H1 (cell line): ENCODE measurements around the gene GFRA4. TPM values are rescaled to one million over a fixed set of nuclear protein-coding genes. Genes with fewer than 3 reads are reported as not detected.

Experiments used
- CTCF ChIA-PET: fragments of 300-600 bp; sonication (Branson Sonifier 250); formaldehyde crosslinking; loops from one replicate; lab custom pipeline; 2021; ENCODE audit not compliant: partially characterized antibody; lab: Charles Lee
- POLR2A ChIA-PET: fragments of 300-600 bp; sonication (Branson Sonifier 250); formaldehyde crosslinking; loops from one replicate; lab custom pipeline; 2021; ENCODE audit warnings: inconsistent platforms; ENCODE audit not compliant: partially characterized antibody; lab: Charles Lee
- DNase-seq, 2 experiments: peaks; one replicate each; pipeline versions ENCODE4 v3.0.0 to v3.0.0-alpha.2; 2010 to 2022; ENCODE audit warnings: low spot score in 2 of 2, low read depth in 1 of 2, mixed read lengths in 1 of 2
- FAIRE-seq: peaks from 2 replicates; lab custom pipeline; 2011; peaks lifted over from hg19 to GRCh38; lab: Jason Lieb, UNC
- H2AFZ ChIP-seq: 2 replicates; pipeline ENCODE4 v1.8.1; 2012; ENCODE audit warnings: low read length, inconsistent platforms
- H2AK5ac ChIP-seq: 2 replicates; pipeline ENCODE4 v1.6.1; 2013; ENCODE audit warnings: low read depth, low read length
- H2BK120ac ChIP-seq: replicated peaks from 2 replicates; pipeline ENCODE3; 2013; ENCODE audit warnings: low read depth, low read length, inconsistent platforms
- H2BK12ac ChIP-seq: 2 replicates; pipeline ENCODE4 v1.6.1; 2013; ENCODE audit warnings: low read depth, low read length
- H2BK15ac ChIP-seq: 2 replicates; pipeline ENCODE4 v1.6.1; 2013; ENCODE audit warnings: low read length
- H2BK20ac ChIP-seq: 2 replicates; pipeline ENCODE4 v1.6.1; 2013; ENCODE audit warnings: low read length
- H2BK5ac ChIP-seq: 2 replicates; pipeline ENCODE4 v1.6.1; 2013; ENCODE audit warnings: low read depth, low read length
- H3K14ac ChIP-seq: 2 replicates; pipeline ENCODE4 v1.6.1; 2013; ENCODE audit warnings: inconsistent platforms; ENCODE audit not compliant: insufficient read length
- H3K18ac ChIP-seq: 2 replicates; pipeline ENCODE4 v1.6.1; 2013; ENCODE audit warnings: low read length; ENCODE audit errors: extremely low read depth
- H3K23ac ChIP-seq: 2 replicates; pipeline ENCODE4 v1.6.1; 2013; ENCODE audit warnings: inconsistent platforms; ENCODE audit not compliant: insufficient read length
- H3K23me2 ChIP-seq: 2 replicates; pipeline ENCODE4 v1.6.1; 2013; ENCODE audit warnings: low read depth, low read length
- H3K27ac ChIP-seq: 2 replicates; pipeline ENCODE4 v1.6.1; 2011; ENCODE audit warnings: low read depth, low read length, inconsistent platforms
- H3K27me3 ChIP-seq, 4 experiments: replicated peaks in 1 of 4; 1 replicate in 1 of 4; 2 replicates in 3 of 4; pipeline versions ENCODE4 v1.6.1 to v1.8.1; 2011 to 2013; ENCODE audit warnings: low read length in 3 of 4, mild to moderate bottlenecking in 3 of 4, inconsistent platforms in 2 of 4, mixed read lengths in 2 of 4, moderate library complexity in 1 of 4; ENCODE audit not compliant: control insufficient read depth in 3 of 4, insufficient read depth in 3 of 4; ENCODE audit errors: extremely low read depth in 1 of 4
- H3K36me3 ChIP-seq, 4 experiments: 2 replicates each; pipeline versions ENCODE4 v1.6.1 to v1.8.1; 2011 to 2013; ENCODE audit warnings: mild to moderate bottlenecking in 4 of 4, low read length in 3 of 4, moderate library complexity in 2 of 4, control low read depth in 1 of 4, inconsistent platforms in 1 of 4; ENCODE audit not compliant: insufficient read depth in 4 of 4, control insufficient read depth in 2 of 4
- H3K4ac ChIP-seq: replicated peaks from 2 replicates; pipeline ENCODE3; 2013; ENCODE audit warnings: low read length, low read depth, mixed read lengths, inconsistent platforms; ENCODE audit not compliant: insufficient read length
- H3K4me1 ChIP-seq, 4 experiments: replicated peaks in 1 of 4; 1 replicate in 1 of 4; 2 replicates in 3 of 4; pipeline versions ENCODE4 v1.6.1 to v1.8.1; 2011 to 2013; ENCODE audit warnings: low read length in 3 of 4, inconsistent platforms in 2 of 4, mixed read lengths in 1 of 4; ENCODE audit not compliant: insufficient read depth in 4 of 4, control insufficient read depth in 3 of 4
- H3K4me2 ChIP-seq, 2 experiments: 2 replicates each; pipeline versions ENCODE4 v1.6.1 to v1.8.1; 2011 to 2013; ENCODE audit warnings: low read depth in 2 of 2, low read length in 2 of 2, control low read depth in 1 of 2, inconsistent platforms in 1 of 2, mild to moderate bottlenecking in 1 of 2; ENCODE audit not compliant: insufficient read depth in 1 of 2
- H3K4me3 ChIP-seq, 4 experiments: fragments of 200-600, 300-600 bp in 1 of 4; sonication (generic), shearing (Covaris generic), sonication (Bioruptor Twin) in 1 of 4; 2 replicates each; pipeline versions ENCODE4 v1.5.1 to v1.8.1; 2011 to 2016; ENCODE audit warnings: low read length in 4 of 4, low read depth in 3 of 4, control low read depth in 2 of 4, inconsistent platforms in 2 of 4, mild to moderate bottlenecking in 2 of 4, mixed read lengths in 1 of 4, moderate library complexity in 1 of 4; ENCODE audit not compliant: insufficient read depth in 2 of 4; ENCODE audit errors: extremely low read depth in 1 of 4
- H3K56ac ChIP-seq: replicated peaks from 2 replicates; pipeline ENCODE3; 2013; ENCODE audit warnings: low read depth, mild to moderate bottlenecking, mixed read lengths, low read length, inconsistent platforms; ENCODE audit not compliant: insufficient read length
- H3K79me1 ChIP-seq: 2 replicates; pipeline ENCODE4 v1.6.1; 2013; ENCODE audit warnings: low read depth, low read length, control low read depth
- H3K79me2 ChIP-seq, 2 experiments: 2 replicates each; pipeline versions ENCODE4 v1.6.1 to v1.8.1; 2012 to 2013; ENCODE audit warnings: low read length in 2 of 2, mild to moderate bottlenecking in 2 of 2, inconsistent platforms in 1 of 2; ENCODE audit not compliant: insufficient read depth in 2 of 2, control insufficient read depth in 1 of 2
- H3K9ac ChIP-seq, 4 experiments: replicated peaks in 1 of 4; 1 replicate in 1 of 4; 2 replicates in 3 of 4; pipeline versions ENCODE4 v1.6.1 to v1.8.1; 2011 to 2013; ENCODE audit warnings: low read depth in 3 of 4, low read length in 3 of 4, control low read depth in 2 of 4, mild to moderate bottlenecking in 2 of 4, moderate library complexity in 2 of 4, inconsistent platforms in 1 of 4; ENCODE audit errors: extremely low read depth in 1 of 4
- H3K9me3 ChIP-seq, 2 experiments: 2 replicates each; pipeline versions ENCODE4 v1.6.1 to v1.8.1; 2012 to 2013; ENCODE audit warnings: mild to moderate bottlenecking in 2 of 2, moderate library complexity in 2 of 2, control low read depth in 1 of 2, inconsistent platforms in 1 of 2, low read depth in 1 of 2, low read length in 1 of 2, mixed read lengths in 1 of 2; ENCODE audit not compliant: insufficient read depth in 2 of 2
- H4K20me1 ChIP-seq, 2 experiments: replicated peaks in 1 of 2; 2 replicates each; pipeline versions ENCODE3 to v1.8.1; 2011 to 2013; ENCODE audit warnings: inconsistent platforms in 2 of 2, low read length in 2 of 2, mild to moderate bottlenecking in 1 of 2; ENCODE audit not compliant: insufficient read depth in 2 of 2, control insufficient read depth in 1 of 2
- H4K5ac ChIP-seq: 2 replicates; pipeline ENCODE4 v1.6.1; 2013; ENCODE audit warnings: low read length, low read depth, mixed read lengths, inconsistent platforms; ENCODE audit not compliant: insufficient read length
- H4K8ac ChIP-seq: 2 replicates; pipeline ENCODE4 v1.8.0; 2013; ENCODE audit warnings: mild to moderate bottlenecking, moderate library complexity, low read length, inconsistent platforms; ENCODE audit not compliant: insufficient read depth; ENCODE audit errors: extremely low read depth
- H4K91ac ChIP-seq: replicated peaks from 2 replicates; pipeline ENCODE3; 2013; ENCODE audit warnings: low read length, mixed read lengths, inconsistent platforms; ENCODE audit not compliant: insufficient read length
- BACH1 ChIP-seq: IDR thresholded peaks from 2 replicates; pipeline ENCODE4 v1.6.1; 2012; ENCODE audit warnings: low read length, improper control_type of control experiment
- BCL11A ChIP-seq, 2 experiments: IDR thresholded peaks; one replicate each; pipeline ENCODE4 v1.6.1; 2011; ENCODE audit warnings: low read depth in 2 of 2, low read length in 2 of 2, mild to moderate bottlenecking in 2 of 2
- CBX8 ChIP-seq: fragments of 300-800, 300-1000 bp; sonication (generic); IDR thresholded peaks from 2 replicates; pipeline ENCODE4 v1.7.1; 2016; ENCODE audit warnings: low read depth, low read length, borderline replicate concordance
- CEBPB ChIP-seq: IDR thresholded peaks from 2 replicates; pipeline ENCODE4 v1.6.1; 2012; ENCODE audit warnings: low read depth, low read length
- JUN ChIP-seq: IDR thresholded peaks from 2 replicates; pipeline ENCODE4 v1.6.1; 2011; ENCODE audit warnings: low read depth, mild to moderate bottlenecking, improper control_type of control experiment, low read length
- KDM1A ChIP-seq: fragments of 200-600, 300-600 bp; sonication (generic); IDR thresholded peaks from 2 replicates; pipeline ENCODE4 v1.7.1; 2016; ENCODE audit warnings: mild to moderate bottlenecking, low read length, borderline replicate concordance
- NANOG ChIP-seq: IDR thresholded peaks from 2 replicates; pipeline ENCODE4 v1.6.1; 2011; ENCODE audit warnings: low read length, low read depth, mild to moderate bottlenecking, inconsistent platforms; ENCODE audit not compliant: insufficient read depth, poor library complexity, severe bottlenecking
- NRF1 ChIP-seq: IDR thresholded peaks from 2 replicates; pipeline ENCODE4 v1.6.1; 2011; ENCODE audit warnings: mild to moderate bottlenecking, low read depth, low read length, improper control_type of control experiment
- POLR2A ChIP-seq, 2 experiments: IDR thresholded peaks; 1 replicate in 1 of 2; 2 replicates in 1 of 2; pipeline ENCODE4 v1.6.1; 2011; ENCODE audit warnings: low read depth in 2 of 2, low read length in 2 of 2, mild to moderate bottlenecking in 2 of 2; ENCODE audit errors: control extremely low read depth in 1 of 2
- POLR2AphosphoS5 ChIP-seq: IDR thresholded peaks from 2 replicates; pipeline ENCODE4 v1.6.1; 2011; ENCODE audit warnings: low read depth, low read length
- POU5F1 ChIP-seq: IDR thresholded peaks from 2 replicates; pipeline ENCODE4 v1.6.1; 2011; ENCODE audit warnings: low read depth, mild to moderate bottlenecking, low read length, moderate library complexity
- RNF2 ChIP-seq: fragments of 200-900, 300-1000 bp; sonication (generic); IDR thresholded peaks from 2 replicates; pipeline ENCODE4 v1.7.1; 2016; ENCODE audit warnings: borderline replicate concordance, low read depth, mild to moderate bottlenecking, antibody characterized with exemption, low read length; ENCODE audit not compliant: poor library complexity, severe bottlenecking; ENCODE audit errors: missing control alignments
- SRF ChIP-seq: IDR thresholded peaks from 2 replicates; pipeline ENCODE4 v1.6.1; 2011; ENCODE audit warnings: mild to moderate bottlenecking, low read depth, low read length, moderate library complexity
- SUZ12 ChIP-seq: fragments of 200-600 bp; sonication (generic); IDR thresholded peaks from 2 replicates; pipeline ENCODE4 v1.6.1; 2012; ENCODE audit warnings: mild to moderate bottlenecking, inconsistent platforms, low read length, moderate library complexity, mixed read lengths
- TAF1 ChIP-seq: IDR thresholded peaks from 2 replicates; pipeline ENCODE4 v1.6.1; 2011; ENCODE audit warnings: mild to moderate bottlenecking, low read depth, low read length
- WGBS, 2 experiments: shearing (Covaris generic) in 1 of 2; methylation state at CpG; one replicate each; pipeline versions ENCODE4 v1.1.6 to v1.1.7; 2013 to 2015; ENCODE audit warnings: low lambda C conversion rate in 2 of 2, mixed read lengths in 2 of 2, inconsistent platforms in 1 of 2, low coverage in 1 of 2, missing lambda C conversion rate in 1 of 2; ENCODE audit not compliant: insufficient replicate concordance in 2 of 2, insufficient coverage in 1 of 2, insufficient read length in 1 of 2; ENCODE audit errors: extremely low coverage in 1 of 2, missing lambda C conversion rate in 1 of 2; 5-methylcytosine and 5-hydroxymethylcytosine counted together
- polyA plus RNA-seq, 7 experiments: library from polyadenylated mRNA; depleted of rRNA in 3 of 7; stranded (reverse) in 5 of 7; unstranded in 2 of 7; fragments of >200 nt in 5 of 7; fragments of 200-250 nt in 2 of 7; gene quantifications; 1 replicate in 5 of 7; 2 replicates in 1 of 7; 4 replicates in 1 of 7; pipeline versions ENCODE4 v1.2.1 to v1.2.3, GENCODE V29; 2011 to 2013; ENCODE audit warnings: missing spikeins in 2 of 7, mixed read lengths in 2 of 7
- total RNA-seq: library from RNA; stranded (reverse); fragmentation: NEBNext Ultra II Directional; extraction: Animal tissue kit (Norgen Biotek cat#: 25700); gene quantifications from 2 replicates; pipeline ENCODE4 v1.2.1, GENCODE V29; 2021
- TF ChIP-seq, protein P1 (sequence below): IDR thresholded peaks from 2 replicates; pipeline ENCODE4 v1.6.1; 2012; ENCODE audit warnings: inconsistent platforms

GFRA4 gene
- total and polyA plus RNA-seq, 2 of the 8 experiments (the other 6 are each of a cell fraction or from before 2014, with no cell fraction given) = 0.05 TPM; not detected in 1

DNA sequence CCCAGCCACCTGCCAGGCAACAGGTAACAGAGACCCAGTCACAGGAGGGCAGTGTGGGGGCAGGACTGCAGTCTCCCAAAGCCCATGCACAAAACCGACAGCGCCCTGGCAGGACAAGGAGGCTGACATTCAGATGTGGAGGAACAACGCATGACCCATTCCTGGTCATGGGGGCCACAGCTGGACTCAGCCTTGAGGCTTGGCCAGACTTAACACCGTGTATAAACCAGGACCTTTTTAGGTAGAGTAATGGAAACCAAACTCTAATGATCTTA, 8.1 kb downstream of the GFRA4 start:
- no peak overlapping the region for H2BK12ac ChIP-seq
- no peak overlapping the region for H2BK5ac ChIP-seq
- no peak overlapping the region for H3K18ac ChIP-seq
- no peak overlapping the region for H4K8ac ChIP-seq
- H2AK5ac ChIP-seq = no peak overlapping the region
- no peak overlapping the region for H2BK20ac ChIP-seq
- no peaks in the 10 kb centered on the region for H3K27me3 ChIP-seq
- DNase-seq = no peak
- no peak overlapping the region for H3K56ac ChIP-seq
- no peak overlapping the region for H4K5ac ChIP-seq
- H3K23me2 ChIP-seq = no peaks in the 10 kb centered on the region
- H3K27ac ChIP-seq = no peak overlapping the region
- WGBS, 2 experiments = 85% methylated on average over 4 of the region's 4 CpGs; no CpG with 5 or more reads in 1 of the 2 experiments
- no peak overlapping the region for H2BK15ac ChIP-seq
- no peaks in the 10 kb centered on the region for H3K9me3 ChIP-seq
- no peak overlapping the region for H4K91ac ChIP-seq
- H2AFZ ChIP-seq = no peak overlapping the region
- no peak overlapping the region for H3K23ac ChIP-seq
- H3K79me2 ChIP-seq = no peaks in the 10 kb centered on the region
- no peaks in the 10 kb centered on the region; a peak in 1 of 7 replicates for H3K4me1 ChIP-seq
- H3K14ac ChIP-seq = no peak overlapping the region
- no peak overlapping the region for H3K4me2 ChIP-seq
- no peaks in the 10 kb centered on the region for H4K20me1 ChIP-seq
- no peaks in the 10 kb centered on the region for H3K36me3 ChIP-seq
- no peak overlapping the region for H3K9ac ChIP-seq
- POLR2A ChIA-PET = no interaction called here
- no peaks in the 10 kb centered on the region for H3K79me1 ChIP-seq
- no peak overlapping the region for H3K4ac ChIP-seq
- H3K4me3 ChIP-seq = no peak overlapping the region
- H2BK120ac ChIP-seq = no peak overlapping the region
- no peak for FAIRE-seq
- CTCF ChIA-PET = interaction anchor here (0.9 to 2.2 kb wide), 6 partner anchors 17 to 92 kb away, joined by 3 to 9 read pairs (median 6); no protein-coding TSS in a partner anchor
- TF ChIP-seq JUN = no peak
- TF ChIP-seq POU5F1 = no peak
- no peak for TF ChIP-seq TAF1
- TF ChIP-seq BCL11A (IDR thresholded peaks at IDR 0.05; ENCODE audit: low read depth in 2 of 2, low read length in 2 of 2) = no peak
- TF ChIP-seq BACH1 = no peak
- no peak for TF ChIP-seq KDM1A
- no peak for TF ChIP-seq SUZ12
- no peak for TF ChIP-seq RNF2
- TF ChIP-seq NANOG = no peak
- TF ChIP-seq CEBPB = no peak
- no peak for TF ChIP-seq POLR2A (IDR thresholded peaks at IDR 0.05; ENCODE audit: control extremely low read depth in 1 of 2, low read depth in 2 of 2, low read length in 2 of 2)
- TF ChIP-seq, protein P1, sequence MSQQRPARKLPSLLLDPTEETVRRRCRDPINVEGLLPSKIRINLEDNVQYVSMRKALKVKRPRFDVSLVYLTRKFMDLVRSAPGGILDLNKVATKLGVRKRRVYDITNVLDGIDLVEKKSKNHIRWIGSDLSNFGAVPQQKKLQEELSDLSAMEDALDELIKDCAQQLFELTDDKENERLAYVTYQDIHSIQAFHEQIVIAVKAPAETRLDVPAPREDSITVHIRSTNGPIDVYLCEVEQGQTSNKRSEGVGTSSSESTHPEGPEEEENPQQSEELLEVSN = no peak
- no peak for TF ChIP-seq NRF1
- TF ChIP-seq SRF = no peak
- TF ChIP-seq CBX8 = no peak
- TF ChIP-seq POLR2AphosphoS5 = no peak
